DMS53 treated with DMSO at 0.1 percent for 48 hours (cell line): ENCODE results near the gene TACC2.

Experiments
- DNase-seq: peaks from one replicate; lab custom pipeline; 2025; ENCODE audit not compliant: unreplicated experiment; lab: John Stamatoyannopoulos, UW

TACC2 gene

DNA sequence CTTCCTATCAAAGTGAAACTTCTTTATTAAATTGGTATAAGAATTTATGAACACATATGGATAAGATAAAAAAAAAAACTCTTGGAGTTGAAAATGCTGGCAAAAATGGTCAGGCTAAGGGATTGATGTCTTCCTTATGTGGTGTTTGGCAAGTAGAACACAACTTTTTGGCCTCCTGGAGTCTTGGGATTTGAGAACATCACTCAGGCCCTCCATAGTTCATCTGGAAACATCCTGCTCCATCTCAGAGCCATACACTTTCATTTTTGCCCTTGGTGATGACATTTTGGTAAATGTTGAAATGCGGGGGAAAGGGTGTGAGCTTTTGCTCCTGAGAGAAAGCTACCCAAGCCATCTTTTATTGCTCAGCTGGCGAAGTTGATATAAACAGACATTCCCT is 254.6 kb downstream of the TACC2 start:
- DNase-seq: no peak

DNA sequence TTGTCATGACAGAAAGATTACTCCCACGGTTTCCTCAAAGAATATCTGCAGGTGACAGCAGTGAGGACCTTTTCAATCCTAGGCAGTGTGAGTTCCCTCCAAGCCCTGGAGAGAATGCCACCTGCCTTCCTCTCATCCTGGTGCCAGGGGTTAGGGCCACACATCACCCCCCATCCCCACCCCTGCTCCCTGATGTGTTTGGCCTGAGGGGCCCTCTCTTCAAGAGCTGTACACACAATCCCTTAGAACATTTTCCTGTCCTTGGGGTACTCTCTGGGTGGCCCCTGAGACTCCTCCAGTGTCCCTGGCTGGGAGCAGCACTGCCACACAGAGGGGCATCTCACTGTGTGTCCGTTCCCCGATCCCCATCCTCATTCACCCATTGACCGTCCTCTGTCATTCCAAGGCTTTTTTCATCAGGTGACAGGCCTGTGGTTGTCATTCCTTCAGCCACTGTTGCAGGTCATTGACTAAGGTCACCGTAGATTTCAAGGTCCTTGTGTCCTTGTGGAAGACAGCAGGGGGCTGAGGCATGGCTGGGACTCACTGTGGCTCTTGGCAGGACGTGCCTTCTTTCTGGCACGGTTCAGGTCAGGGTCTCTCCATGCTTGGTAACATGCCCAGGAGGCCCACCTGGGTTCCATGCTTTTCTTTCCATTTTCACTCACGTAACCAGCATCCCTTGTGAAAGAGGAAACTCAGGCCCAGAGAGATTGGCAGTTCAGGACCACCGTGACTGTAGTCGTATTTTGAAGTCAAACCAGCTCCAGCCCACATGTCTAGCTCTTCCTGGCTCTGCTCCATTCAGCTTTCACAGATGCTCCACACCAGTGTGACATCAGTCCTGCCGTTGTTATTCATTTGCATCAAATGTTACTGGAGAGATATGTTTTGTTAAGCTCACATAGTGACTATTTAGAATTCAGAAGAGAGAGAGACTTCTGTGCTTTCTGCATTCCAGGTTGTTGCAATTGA is 255.3 kb downstream of the TACC2 start:
- no peak for DNase-seq

GRCh38 chr10:122245136-122245535 is 256.2 kb downstream of the TACC2 start:
- DNase-seq: no peak

DNA sequence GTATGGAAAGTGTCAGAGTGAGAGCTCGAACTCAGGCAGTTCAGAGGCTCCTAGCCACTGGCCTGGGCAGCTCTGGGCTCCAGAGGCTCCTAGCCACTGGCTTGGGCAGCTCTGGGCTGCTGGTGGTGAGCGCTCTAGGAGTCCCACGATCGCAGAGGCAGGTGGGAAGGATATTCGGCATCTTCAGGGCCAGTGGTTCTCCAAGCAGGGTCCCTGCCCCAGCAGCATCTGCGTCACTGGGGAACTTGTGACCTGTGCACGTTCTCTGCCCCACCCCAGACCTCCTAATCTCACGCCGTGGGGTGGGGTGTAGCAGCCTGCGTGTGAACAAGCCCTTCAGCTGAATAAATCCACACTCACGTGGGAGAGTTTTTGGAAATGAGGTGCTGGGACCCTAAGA is 256.9 kb downstream of the TACC2 start:
- DNase-seq: no peak

GRCh38 chr10:122246830-122247520 is 258.0 kb downstream of the TACC2 start:
- no peak for DNase-seq

DNA sequence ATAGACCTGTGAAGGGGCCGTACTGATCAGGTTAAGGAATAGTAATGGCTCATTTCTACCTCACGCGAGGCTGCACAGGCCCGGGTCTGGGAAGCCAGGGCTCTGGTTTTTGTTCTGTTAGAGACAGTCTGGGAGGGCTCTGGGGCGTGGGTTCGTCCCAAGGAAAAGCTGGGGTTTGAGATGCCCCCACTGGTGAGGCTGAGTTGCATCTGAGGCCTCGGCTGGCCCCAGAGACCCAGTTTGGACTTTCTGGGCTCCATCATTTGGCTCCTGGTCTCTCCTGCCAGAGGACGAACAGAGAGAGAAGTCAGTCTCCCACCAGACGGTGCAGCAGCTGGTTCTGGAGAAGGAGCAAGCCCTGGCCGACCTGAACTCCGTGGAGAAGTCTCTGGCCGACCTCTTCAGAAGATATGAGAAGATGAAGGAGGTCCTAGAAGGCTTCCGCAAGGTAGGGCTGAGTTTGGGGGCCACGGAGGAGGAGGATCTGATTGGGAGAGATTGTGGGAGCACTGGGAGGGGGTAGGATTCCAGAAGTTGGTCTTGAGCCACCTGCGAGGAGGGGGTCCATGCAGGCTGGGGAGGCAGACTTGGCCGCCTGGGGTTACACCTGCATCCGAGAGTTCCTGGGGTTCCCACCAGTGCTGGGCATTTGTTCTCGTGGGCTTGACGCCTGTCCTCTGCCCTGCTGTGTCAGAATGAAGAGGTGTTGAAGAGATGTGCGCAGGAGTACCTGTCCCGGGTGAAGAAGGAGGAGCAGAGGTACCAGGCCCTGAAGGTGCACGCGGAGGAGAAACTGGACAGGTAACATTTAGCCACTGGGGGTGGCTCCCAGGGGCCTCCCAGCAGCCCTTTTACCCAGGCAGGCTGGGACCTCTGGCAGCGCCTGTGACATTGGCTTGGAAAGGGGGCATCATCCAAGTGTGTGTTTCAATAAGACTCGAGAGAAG is 259.7 kb downstream of the TACC2 start:
- no peak for DNase-seq

DNA sequence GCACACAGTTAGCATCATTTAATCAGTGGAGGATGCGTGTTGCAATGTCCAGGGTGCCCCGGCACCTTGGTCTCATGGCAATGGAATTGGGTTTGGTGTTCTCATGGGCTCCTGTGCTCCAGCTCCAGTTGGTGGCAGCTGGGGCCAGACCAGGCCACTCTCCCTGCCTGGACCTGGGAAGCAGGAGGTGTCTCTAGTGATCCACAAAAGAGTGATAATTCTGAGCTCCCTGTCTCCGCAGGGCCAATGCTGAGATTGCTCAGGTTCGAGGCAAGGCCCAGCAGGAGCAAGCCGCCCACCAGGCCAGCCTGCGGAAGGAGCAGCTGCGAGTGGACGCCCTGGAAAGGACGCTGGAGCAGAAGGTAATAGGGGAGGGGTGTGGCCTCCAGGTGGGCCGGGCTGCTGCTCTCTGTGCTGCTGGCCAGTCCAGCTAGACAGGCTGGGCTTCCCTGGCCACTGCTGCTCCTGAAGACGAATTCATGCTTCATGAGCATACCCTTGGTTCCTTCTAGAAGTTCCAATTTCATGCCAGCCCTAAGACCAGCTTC is 260.4 kb downstream of the TACC2 start:
- no peak for DNase-seq

DNA sequence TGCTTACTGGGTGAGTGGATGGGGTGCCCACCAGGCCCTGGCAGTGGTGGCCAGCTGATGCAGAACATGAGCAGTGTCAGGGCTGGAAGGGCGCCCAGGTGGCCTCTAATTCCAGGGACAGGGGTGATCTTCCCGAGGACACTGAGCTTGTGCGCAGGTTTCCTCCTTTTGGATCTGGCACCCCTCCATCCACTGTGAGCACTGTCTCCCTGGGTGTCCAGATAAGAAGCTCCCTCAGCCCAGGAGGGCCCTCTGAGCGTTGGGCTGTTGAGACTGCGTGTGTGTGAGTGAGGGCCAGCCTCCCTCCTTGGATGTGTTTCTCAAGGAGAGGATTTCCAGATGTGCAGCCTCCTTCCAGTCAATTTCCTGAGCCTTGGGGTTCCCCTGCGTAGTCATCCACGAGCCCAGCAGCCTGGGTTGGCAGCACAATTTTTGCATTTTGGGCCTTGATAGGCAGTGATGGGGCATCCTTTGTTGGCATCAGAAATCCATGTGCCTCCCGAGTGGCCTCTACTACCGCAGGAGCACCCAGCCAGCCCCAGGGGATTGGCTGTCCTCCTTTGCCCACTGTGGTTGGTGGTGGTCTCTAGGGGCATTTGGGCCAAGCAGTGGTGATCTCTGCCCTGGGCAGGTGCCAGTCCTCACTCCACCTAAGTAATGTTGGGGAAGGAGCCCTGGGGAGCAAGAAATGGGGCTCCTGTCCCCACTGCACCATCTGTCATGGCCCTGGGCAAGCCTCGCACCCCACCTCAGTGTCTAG is 261.2 kb downstream of the TACC2 start:
- DNase-seq: no peak

DNA sequence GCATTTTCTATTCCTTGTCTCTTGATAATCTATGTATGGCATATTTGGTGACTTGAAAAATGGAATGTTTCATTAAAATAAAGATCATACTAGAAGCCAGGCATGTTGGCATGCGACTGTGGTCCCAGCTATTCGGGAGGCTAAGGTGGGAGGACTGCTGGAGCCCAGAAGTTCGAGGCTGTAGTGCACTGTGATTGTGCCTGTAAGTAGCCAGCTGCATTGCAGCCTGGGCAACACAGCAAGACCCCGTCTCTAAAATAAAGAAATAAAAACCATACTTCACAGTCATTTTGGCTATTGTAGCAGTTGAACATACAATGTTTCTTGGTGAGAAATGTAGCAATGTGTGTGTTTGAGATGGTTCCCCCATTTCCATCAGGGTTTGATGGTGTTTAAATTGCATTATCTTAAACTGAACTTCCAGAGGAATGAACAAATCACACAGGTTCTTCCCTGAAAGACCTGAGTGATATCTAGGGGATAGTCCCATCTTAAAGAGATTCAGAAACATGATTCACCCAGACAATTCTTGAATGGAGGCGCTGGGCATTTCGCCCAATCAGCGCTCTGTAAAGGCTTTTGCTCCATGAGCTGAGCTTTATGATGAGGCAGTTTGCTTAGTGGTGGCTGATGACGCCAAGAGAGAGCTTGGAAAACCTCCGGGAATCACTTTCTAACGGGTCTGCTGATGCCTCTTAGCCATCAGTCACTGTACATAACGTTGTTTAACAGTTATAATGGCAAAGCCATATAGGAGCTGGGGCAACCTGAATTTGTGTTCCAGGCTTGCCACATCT is 262.7 kb downstream of the TACC2 start:
- DNase-seq: no peak

DNA sequence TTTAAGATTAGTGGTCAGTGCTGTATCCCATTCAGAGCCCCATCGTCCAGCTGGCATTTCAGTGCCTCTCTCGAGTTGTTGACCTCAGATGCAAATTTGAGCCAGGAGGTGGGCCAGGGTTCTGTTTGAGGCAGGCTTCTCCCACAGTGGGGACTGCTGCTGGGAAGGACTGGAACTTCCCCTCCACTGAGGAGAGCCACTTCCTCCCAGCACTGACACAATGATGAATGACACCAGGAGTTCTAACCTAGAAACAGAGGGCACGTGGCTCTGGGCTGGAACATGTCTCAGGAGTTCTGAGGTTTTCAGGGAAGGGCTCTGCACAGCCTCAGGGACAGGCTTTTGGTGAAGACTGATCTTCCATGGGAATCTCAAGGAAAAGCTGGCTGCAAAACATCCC is 263.8 kb downstream of the TACC2 start:
- no peak for DNase-seq

GRCh38 chr10:122253605-122254004 is 264.6 kb downstream of the TACC2 start:
- DNase-seq: no peak

GRCh38 chr10:122254831-122255230 is 265.9 kb downstream of the TACC2 start:
- no peak for DNase-seq

GRCh38 chr10:122255509-122256301 is 266.7 kb downstream of the TACC2 start:
- no peak for DNase-seq

DNA sequence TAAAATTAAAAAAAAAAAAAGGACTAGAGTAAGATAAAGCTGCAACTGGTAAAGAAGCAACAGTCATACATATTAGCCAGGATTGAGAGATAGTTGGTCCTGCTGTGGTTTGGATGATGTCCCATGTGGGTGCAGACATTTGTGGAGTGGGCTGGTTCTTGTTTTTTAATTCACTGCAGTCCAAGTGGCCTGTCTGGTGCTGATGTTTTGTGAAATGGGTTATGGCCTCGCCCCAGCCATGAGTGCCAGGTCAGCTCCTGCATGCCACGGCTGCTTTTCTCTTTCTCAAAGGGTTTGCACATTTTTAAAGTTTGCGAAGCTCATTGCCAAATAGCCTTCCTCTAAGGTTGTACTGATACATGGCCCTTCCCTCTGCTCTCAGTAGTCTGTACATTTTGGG is 268.1 kb downstream of the TACC2 start:
- no peak for DNase-seq

- DNase-seq: no peak
Measured at GRCh38 chr10:122258136-122259074, 269.4 kb downstream of the TACC2 start.

GRCh38 chr10:122259075-122259466 is 270.1 kb downstream of the TACC2 start:
- DNase-seq: no peak

GRCh38 chr10:122261584-122261983 is 272.6 kb downstream of the TACC2 start:
- DNase-seq: no peak
